ENCODE measurements around the gene PLB1. TPM values are rescaled to one million over a fixed set of nuclear protein-coding genes. Genes with fewer than 3 reads are reported as not detected.

The PLB1 gene
- polyA plus RNA-seq, 1 donor, result 3.2 TPM

GRCh38 chr2:28588292-28588670, 92.4 kb downstream of the PLB1 start:
- H3K27ac ChIP-seq (ENCODE audit: low read length), result no peak overlapping the region
- no CpG with 5 or more reads among the region's 3 CpGs for WGBS (ENCODE audit: insufficient coverage, low lambda C conversion rate)
- H3K9me3 ChIP-seq (ENCODE audit: control insufficient read depth, low read depth, low read length), result no peaks in the 10 kb centered on the region
- no peak for DNase-seq
- H3K4me3 ChIP-seq (ENCODE audit: low read length), result no peak overlapping the region
- no peaks in the 10 kb centered on the region for H3K27me3 ChIP-seq (ENCODE audit: control insufficient read depth, insufficient read depth, low read length)
- H3K36me3 ChIP-seq (ENCODE audit: control insufficient read depth, insufficient read depth, low read length), result peaks cover 27% of the 10 kb centered on the region
- peaks cover 2% of the 10 kb centered on the region for H3K4me1 ChIP-seq (ENCODE audit: control insufficient read depth, insufficient read depth, low read length)

DNA sequence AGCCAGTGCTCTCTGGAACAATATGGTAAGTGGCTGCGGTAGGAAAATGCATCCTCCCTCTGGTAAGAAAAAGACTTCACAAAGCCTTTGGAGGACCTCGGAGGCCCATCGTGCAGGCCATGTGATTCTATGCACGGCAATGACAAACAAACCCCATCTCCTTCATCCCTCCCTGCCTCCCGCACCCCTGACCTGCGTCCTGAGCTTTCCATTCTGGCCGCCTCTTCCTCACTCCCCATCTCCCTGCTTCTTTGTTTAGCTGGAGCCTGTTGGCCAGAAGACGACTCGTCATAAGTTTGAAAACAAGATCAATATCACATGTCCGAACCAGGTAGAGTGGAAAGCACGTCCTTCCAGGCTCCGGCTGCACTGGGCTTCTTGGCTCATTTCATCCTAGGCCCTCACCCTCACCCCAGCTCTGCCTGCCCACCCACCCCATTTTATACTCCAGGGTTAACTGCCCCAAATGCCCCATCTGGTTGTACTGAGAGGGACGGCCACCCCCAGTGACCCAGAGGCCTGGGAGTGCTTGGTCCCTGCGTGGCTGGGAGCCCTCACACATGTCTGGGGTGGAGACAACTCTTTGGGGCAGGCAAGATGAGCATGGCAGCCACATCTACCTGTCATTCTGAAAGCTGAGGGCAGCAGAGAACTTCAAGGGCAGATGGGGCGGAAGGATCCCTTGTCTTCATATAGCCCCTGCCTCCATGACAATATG, 94.0 kb downstream of the PLB1 start:
- Histone ChIP-seq H3K36me3 (ENCODE audit: control insufficient read depth, insufficient read depth, low read length) (peaks cover 24% of the 10 kb centered on the region), H3K4me1 (ENCODE audit: control insufficient read depth, insufficient read depth, low read length) (peaks cover 16% of the 10 kb centered on the region)
- WGBS (ENCODE audit: insufficient coverage, low lambda C conversion rate), result 100% methylated on average over 3 of the region's 15 CpGs

DNA sequence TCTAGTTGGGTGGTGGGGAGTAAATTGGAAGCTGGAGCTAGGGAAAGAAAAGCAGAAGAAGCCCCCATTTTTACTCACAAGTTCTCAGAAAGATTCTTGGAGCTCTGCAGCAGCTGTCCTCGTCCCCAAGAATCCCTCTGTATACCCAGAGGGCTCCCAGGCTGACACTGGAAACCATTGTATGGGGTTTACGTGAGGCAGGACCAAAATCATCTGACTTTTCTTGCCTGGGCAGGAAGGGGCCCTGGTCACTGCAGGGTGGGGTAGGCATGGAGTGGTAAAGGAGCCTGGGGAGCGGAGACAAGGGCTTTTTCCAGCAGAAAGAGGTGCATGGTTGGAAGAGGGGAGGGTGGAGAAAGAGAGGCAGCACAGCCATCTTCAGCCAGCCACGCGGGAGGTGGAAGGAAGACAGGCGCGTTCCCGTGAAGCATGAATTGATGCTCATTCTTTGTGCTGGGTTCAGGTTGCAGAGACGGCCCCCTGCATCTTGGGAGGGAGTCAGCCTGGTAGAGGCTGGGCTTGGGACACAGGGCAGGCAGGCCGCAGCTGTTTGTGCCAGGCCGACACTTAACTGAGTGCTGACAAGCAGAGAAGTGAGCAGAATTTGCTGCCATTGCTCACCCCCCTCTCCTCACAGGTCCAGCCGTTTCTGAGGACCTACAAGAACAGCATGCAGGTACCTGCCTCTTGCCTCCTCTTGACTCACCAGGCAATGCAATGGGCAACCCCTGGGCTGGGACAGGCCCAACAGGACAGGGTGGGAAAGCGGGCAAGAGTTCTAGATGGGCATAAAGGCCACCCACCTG, 94.8 kb downstream of the PLB1 start:
- Histone ChIP-seq H3K36me3 (ENCODE audit: control insufficient read depth, insufficient read depth, low read length) (peaks cover 20% of the 10 kb centered on the region), H3K9me3 (ENCODE audit: control insufficient read depth, low read depth, low read length) (no peaks in the 10 kb centered on the region), H3K4me1 (ENCODE audit: control insufficient read depth, insufficient read depth, low read length) (peaks cover 17% of the 10 kb centered on the region), H3K4me3 (ENCODE audit: low read length) (no peak overlapping the region), H3K27ac (ENCODE audit: low read length) (no peak overlapping the region), H3K27me3 (ENCODE audit: control insufficient read depth, insufficient read depth, low read length) (no peaks in the 10 kb centered on the region)
- no CpG with 5 or more reads among the region's 13 CpGs for WGBS (ENCODE audit: insufficient coverage, low lambda C conversion rate)
- DNase-seq, result no peak

More for the DNA sequence above, 94.0 kb downstream of the PLB1 start:
- no peak overlapping the region for H3K27ac ChIP-seq (ENCODE audit: low read length)
- H3K27me3 ChIP-seq (ENCODE audit: control insufficient read depth, insufficient read depth, low read length), result no peaks in the 10 kb centered on the region
- H3K4me3 ChIP-seq (ENCODE audit: low read length), result no peak overlapping the region
- DNase-seq, result no peak
- no peaks in the 10 kb centered on the region for H3K9me3 ChIP-seq (ENCODE audit: control insufficient read depth, low read depth, low read length)

DNA sequence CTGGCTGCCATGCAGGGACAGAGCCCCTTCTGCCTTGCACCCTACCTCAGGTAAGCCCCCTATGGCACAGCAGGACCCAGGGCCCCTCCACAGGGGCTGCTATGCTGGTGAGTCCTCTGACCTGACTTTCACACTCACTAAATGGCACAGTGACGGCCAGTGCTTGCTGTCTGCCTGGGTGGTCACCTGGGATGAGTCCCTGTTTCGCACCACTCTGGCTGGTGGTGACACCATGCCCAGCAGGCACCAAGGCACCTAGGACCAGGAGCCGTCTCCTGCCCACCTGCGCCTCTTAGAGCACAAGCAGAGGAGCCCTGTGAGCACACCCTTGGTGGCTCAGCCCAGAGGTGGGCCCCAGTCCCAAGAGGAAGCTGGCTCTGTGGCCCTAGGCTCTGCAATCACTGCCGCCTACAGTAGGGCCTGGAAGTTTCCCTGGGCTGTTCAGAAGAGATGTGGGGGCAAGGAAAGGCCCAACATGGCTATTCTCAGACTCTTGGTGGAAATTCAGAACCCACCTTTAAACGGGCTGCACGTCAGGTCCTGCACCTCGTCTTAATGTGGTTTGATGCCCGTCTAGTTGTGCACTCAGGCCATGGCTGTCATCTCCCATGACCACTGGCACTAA, 96.0 kb downstream of the PLB1 start:
- H3K27ac ChIP-seq (ENCODE audit: low read length), result no peak overlapping the region
- DNase-seq, result no peak
- no CpG with 5 or more reads among the region's 9 CpGs for WGBS (ENCODE audit: insufficient coverage, low lambda C conversion rate)
- peaks cover 17% of the 10 kb centered on the region for H3K4me1 ChIP-seq (ENCODE audit: control insufficient read depth, insufficient read depth, low read length)
- H3K36me3 ChIP-seq (ENCODE audit: control insufficient read depth, insufficient read depth, low read length), result peaks cover 13% of the 10 kb centered on the region
- H3K27me3 ChIP-seq (ENCODE audit: control insufficient read depth, insufficient read depth, low read length), result no peaks in the 10 kb centered on the region
- no peak overlapping the region for H3K4me3 ChIP-seq (ENCODE audit: low read length)
- H3K9me3 ChIP-seq (ENCODE audit: control insufficient read depth, low read depth, low read length), result no peaks in the 10 kb centered on the region

- H3K27me3 ChIP-seq (ENCODE audit: control insufficient read depth, insufficient read depth, low read length), result no peaks in the 10 kb centered on the region
- DNase-seq, result no peak
- no peak overlapping the region for H3K4me3 ChIP-seq (ENCODE audit: low read length)
- H3K36me3 ChIP-seq (ENCODE audit: control insufficient read depth, insufficient read depth, low read length), result peaks cover 13% of the 10 kb centered on the region
- no CpG with 5 or more reads among the region's 3 CpGs for WGBS (ENCODE audit: insufficient coverage, low lambda C conversion rate)
- H3K9me3 ChIP-seq (ENCODE audit: control insufficient read depth, low read depth, low read length), result no peaks in the 10 kb centered on the region
- H3K4me1 ChIP-seq (ENCODE audit: control insufficient read depth, insufficient read depth, low read length), result peaks cover 17% of the 10 kb centered on the region
- no peak overlapping the region for H3K27ac ChIP-seq (ENCODE audit: low read length)
Measured at GRCh38 chr2:28592481-28592880, 96.6 kb downstream of the PLB1 start.

GRCh38 chr2:28593160-28593755, 97.4 kb downstream of the PLB1 start:
- DNase-seq, result peak in 1 of 2 donors; percentile 35
- Histone ChIP-seq H3K9me3 (ENCODE audit: control insufficient read depth, low read depth, low read length) (no peaks in the 10 kb centered on the region), H3K27ac (ENCODE audit: low read length) (peak overlapping the region; percentile 60), H3K27me3 (ENCODE audit: control insufficient read depth, insufficient read depth, low read length) (no peaks in the 10 kb centered on the region), H3K4me1 (ENCODE audit: control insufficient read depth, insufficient read depth, low read length) (peaks cover 17% of the 10 kb centered on the region), H3K36me3 (ENCODE audit: control insufficient read depth, insufficient read depth, low read length) (peaks cover 8% of the 10 kb centered on the region), H3K4me3 (ENCODE audit: low read length) (no peak overlapping the region)
- WGBS (ENCODE audit: insufficient coverage, low lambda C conversion rate), result no CpG with 5 or more reads among the region's 11 CpGs

DNA sequence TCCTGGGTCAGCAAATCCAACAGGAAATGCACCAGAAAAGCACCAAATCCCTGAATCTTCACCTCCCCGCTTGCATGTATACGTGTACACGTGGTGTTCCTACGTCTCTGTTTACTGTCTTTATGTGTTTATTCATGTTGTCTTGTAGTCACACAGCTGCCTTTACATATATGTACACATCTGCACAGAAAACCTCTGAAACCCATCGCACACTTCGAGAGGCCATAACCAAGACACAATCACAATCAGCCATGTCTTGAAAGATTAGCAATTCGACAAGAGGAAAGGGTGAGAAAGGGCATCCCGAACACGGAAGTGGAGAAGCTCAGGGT, 98.1 kb downstream of the PLB1 start:
- Histone ChIP-seq H3K27ac (ENCODE audit: low read length) (peak overlapping the region; percentile 60), H3K4me3 (ENCODE audit: low read length) (no peak overlapping the region), H3K27me3 (ENCODE audit: control insufficient read depth, insufficient read depth, low read length) (no peaks in the 10 kb centered on the region), H3K36me3 (ENCODE audit: control insufficient read depth, insufficient read depth, low read length) (peaks cover 8% of the 10 kb centered on the region), H3K4me1 (ENCODE audit: control insufficient read depth, insufficient read depth, low read length) (peaks cover 17% of the 10 kb centered on the region), H3K9me3 (ENCODE audit: control insufficient read depth, low read depth, low read length) (no peaks in the 10 kb centered on the region)
- DNase-seq, result no peak
- no CpG with 5 or more reads among the region's 9 CpGs for WGBS (ENCODE audit: insufficient coverage, low lambda C conversion rate)

GRCh38 chr2:28594332-28595108, 98.7 kb downstream of the PLB1 start:
- 58% methylated on average over 5 of the region's 20 CpGs for WGBS (ENCODE audit: insufficient coverage, low lambda C conversion rate)
- no peaks in the 10 kb centered on the region for H3K9me3 ChIP-seq (ENCODE audit: control insufficient read depth, low read depth, low read length)
- DNase-seq, result peak; percentile 89 to 94
- H3K27me3 ChIP-seq (ENCODE audit: control insufficient read depth, insufficient read depth, low read length), result no peaks in the 10 kb centered on the region
- peaks cover 17% of the 10 kb centered on the region for H3K4me1 ChIP-seq (ENCODE audit: control insufficient read depth, insufficient read depth, low read length)
- no peak overlapping the region for H3K4me3 ChIP-seq (ENCODE audit: low read length)
- H3K27ac ChIP-seq (ENCODE audit: low read length), result peak overlapping the region; percentile 60
- peaks cover 8% of the 10 kb centered on the region for H3K36me3 ChIP-seq (ENCODE audit: control insufficient read depth, insufficient read depth, low read length)

GRCh38 chr2:28595323-28595722, 99.5 kb downstream of the PLB1 start:
- Histone ChIP-seq H3K27ac (ENCODE audit: low read length) (no peak overlapping the region), H3K27me3 (ENCODE audit: control insufficient read depth, insufficient read depth, low read length) (no peaks in the 10 kb centered on the region), H3K4me1 (ENCODE audit: control insufficient read depth, insufficient read depth, low read length) (peaks cover 17% of the 10 kb centered on the region), H3K9me3 (ENCODE audit: control insufficient read depth, low read depth, low read length) (no peaks in the 10 kb centered on the region), H3K4me3 (ENCODE audit: low read length) (no peak overlapping the region), H3K36me3 (ENCODE audit: control insufficient read depth, insufficient read depth, low read length) (peaks cover 5% of the 10 kb centered on the region)
- no CpG with 5 or more reads among the region's 4 CpGs for WGBS (ENCODE audit: insufficient coverage, low lambda C conversion rate)
- no peak for DNase-seq

DNA sequence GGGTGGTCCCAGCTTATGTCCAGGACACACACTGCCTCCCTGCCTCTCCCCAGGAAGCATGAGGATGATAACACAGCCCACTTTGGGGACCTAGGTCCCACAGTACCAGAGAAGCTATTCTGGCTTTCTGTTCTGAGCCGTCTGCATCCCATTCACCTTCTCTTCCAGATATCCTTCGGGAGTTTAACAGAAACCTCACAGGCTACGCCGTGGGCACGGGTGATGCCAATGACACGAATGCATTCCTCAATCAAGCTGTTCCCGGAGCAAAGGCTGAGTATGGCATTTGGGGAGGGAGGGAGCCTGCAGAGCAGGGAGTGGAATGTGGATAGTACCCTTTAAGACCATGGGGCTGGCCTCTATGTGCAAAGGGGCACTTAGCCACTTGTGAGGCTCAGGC, 102.6 kb downstream of the PLB1 start:
- Histone ChIP-seq H3K4me3 (ENCODE audit: low read length) (no peak overlapping the region), H3K27ac (ENCODE audit: low read length) (no peak overlapping the region), H3K9me3 (ENCODE audit: control insufficient read depth, low read depth, low read length) (no peaks in the 10 kb centered on the region), H3K4me1 (ENCODE audit: control insufficient read depth, insufficient read depth, low read length) (peaks cover 13% of the 10 kb centered on the region), H3K36me3 (ENCODE audit: control insufficient read depth, insufficient read depth, low read length) (peaks cover 6% of the 10 kb centered on the region), H3K27me3 (ENCODE audit: control insufficient read depth, insufficient read depth, low read length) (no peaks in the 10 kb centered on the region)
- 100% methylated on average over 1 of the region's 7 CpGs for WGBS (ENCODE audit: insufficient coverage, low lambda C conversion rate)
- DNase-seq, result no peak

Measured in large intestine (tissue), 3 donors.